GM12865 (cell line): ENCODE measurements around the gene VTI1A.

Source experiments
- DNase-seq: peaks from one replicate; pipeline ENCODE4 v3.0.0; 2010; ENCODE audit warnings: low read depth
- H3K4me3 ChIP-seq: 2 replicates; pipeline ENCODE4 v1.5.1; 2011; ENCODE audit warnings: mild to moderate bottlenecking, low read depth, low read length, control low read depth
- TF ChIP-seq, protein P1 (sequence below): IDR thresholded peaks from 2 replicates; pipeline ENCODE4 v1.5.1; 2011; ENCODE audit warnings: low read length, control low read depth, low read depth, inconsistent platforms; ENCODE audit not compliant: insufficient read depth; ENCODE audit errors: missing control alignments

VTI1A gene

DNA sequence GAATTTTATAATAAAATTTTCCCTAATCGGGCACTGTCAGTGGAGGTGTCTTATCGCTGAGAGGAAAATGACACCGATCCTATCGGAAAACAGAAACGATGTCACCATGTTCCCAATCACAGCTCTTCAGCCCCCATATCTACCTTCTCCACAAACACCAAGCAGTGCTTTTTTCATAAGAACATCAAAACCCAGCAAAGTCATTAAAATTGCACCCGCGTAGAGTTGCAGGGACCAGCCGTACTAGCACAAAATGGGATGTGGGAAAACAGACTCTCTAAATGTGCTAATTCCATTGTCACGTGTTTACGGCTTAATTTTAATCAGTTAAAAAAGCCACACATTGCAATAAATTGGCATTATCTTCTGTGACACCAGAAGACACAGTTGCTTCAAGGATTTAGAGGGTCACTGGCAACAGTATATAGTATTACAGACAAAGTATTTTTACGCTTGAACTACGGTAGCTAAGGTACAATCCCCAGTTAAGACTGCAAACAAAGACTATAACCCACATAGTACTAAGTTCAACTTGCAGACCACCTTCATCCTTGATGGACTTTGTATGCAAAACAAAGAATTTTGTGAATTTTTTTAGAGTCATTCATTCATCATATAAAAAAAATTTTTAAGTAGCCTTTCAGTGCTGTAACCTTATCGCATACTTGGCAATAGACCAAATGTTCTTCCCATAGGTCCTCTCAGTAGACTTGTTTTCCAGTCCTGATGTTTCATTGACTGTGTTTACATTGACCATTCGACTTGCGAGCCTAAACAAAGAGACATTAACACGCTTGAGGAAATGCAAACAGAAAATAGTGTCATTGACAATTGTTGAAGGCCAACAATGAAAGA, 116.0 kb downstream of the VTI1A start:
- H3K4me3 ChIP-seq, result no peak overlapping the region
- TF ChIP-seq, protein P1, sequence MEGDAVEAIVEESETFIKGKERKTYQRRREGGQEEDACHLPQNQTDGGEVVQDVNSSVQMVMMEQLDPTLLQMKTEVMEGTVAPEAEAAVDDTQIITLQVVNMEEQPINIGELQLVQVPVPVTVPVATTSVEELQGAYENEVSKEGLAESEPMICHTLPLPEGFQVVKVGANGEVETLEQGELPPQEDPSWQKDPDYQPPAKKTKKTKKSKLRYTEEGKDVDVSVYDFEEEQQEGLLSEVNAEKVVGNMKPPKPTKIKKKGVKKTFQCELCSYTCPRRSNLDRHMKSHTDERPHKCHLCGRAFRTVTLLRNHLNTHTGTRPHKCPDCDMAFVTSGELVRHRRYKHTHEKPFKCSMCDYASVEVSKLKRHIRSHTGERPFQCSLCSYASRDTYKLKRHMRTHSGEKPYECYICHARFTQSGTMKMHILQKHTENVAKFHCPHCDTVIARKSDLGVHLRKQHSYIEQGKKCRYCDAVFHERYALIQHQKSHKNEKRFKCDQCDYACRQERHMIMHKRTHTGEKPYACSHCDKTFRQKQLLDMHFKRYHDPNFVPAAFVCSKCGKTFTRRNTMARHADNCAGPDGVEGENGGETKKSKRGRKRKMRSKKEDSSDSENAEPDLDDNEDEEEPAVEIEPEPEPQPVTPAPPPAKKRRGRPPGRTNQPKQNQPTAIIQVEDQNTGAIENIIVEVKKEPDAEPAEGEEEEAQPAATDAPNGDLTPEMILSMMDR, result no peak
- DNase-seq, result no peak

DNA sequence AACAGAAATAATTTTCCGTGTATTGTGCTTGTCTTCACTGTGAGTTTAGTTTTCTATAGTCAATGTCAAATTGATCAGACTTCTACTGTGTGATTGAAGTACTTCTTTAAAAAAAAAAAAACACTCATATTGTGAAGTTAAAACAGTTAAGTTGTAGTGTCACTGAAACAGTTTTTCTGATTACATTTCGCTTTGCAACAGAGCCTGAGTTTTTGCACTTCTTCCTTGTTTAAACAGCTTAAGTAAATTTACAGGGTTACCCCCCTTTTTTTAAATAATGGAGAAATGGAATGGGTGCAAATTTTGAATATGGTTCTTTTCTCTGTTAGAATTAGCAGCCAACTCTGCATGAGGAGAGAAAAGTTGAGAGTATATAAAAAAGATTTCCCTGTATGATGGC, 117.3 kb downstream of the VTI1A start:
- H3K4me3 ChIP-seq, result no peak overlapping the region
- TF ChIP-seq, protein P1, result no peak
- no peak for DNase-seq

DNA sequence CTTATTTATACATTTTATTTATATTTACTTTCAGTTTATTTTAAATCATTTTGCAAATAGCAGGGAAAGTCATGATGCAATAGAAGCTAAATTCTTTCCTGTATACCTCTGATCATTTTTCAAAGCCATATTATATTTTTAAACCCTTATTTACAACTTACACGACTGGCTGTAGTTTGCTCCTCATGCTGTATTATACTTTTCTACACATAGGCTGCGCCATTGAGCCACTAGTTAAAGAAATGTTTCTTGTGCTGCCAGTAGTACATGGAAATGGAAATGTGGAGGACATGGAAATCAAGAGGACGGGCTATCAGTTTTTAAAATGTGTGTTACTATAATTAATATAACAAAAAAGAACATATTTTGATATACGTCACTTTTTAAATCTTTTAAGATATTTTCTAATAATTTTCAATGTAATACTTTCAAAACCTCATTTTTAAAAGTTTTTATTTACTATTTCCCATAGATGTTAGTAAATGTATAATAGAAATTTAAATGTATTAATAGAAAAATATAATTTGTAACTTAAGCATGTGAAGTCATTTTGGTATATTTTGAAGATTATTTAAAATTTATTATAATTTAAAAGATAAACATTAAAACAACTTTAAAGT, 118.5 kb downstream of the VTI1A start:
- DNase-seq, result peak; percentile 30
- TF ChIP-seq, protein P1, result peak; percentile 45

GRCh38 chr10:112570585-112570984, 123.6 kb downstream of the VTI1A start:
- DNase-seq, result no peak
- H3K4me3 ChIP-seq, result no peak overlapping the region
- TF ChIP-seq, protein P1, result no peak

More for the DNA sequence above, 118.5 kb downstream of the VTI1A start:
- H3K4me3 ChIP-seq, result no peak overlapping the region

GRCh38 chr10:112579578-112579977, 132.6 kb downstream of the VTI1A start:
- H3K4me3 ChIP-seq, result no peak overlapping the region
- TF ChIP-seq, protein P1, result no peak
- DNase-seq, result no peak

GRCh38 chr10:112580267-112580666, 133.3 kb downstream of the VTI1A start:
- TF ChIP-seq, protein P1, result no peak
- H3K4me3 ChIP-seq, result no peak overlapping the region
- no peak for DNase-seq
